HEK293T (cell line): ENCODE data around the gene KSR2.

ENCODE experiments used
- CTCF ChIA-PET: fragments of 350-600 bp; formaldehyde crosslinking; extraction: SDS; loops from one replicate; lab custom pipeline; 2021; ENCODE audit warnings: antibody characterized with exemption, inconsistent platforms; lab: Yijun Ruan, JAX
- POLR2A ChIA-PET: fragments of 350-600 bp; formaldehyde crosslinking; extraction: SDS; loops from one replicate; lab custom pipeline; 2020; ENCODE audit warnings: antibody characterized with exemption, inconsistent platforms; lab: Yijun Ruan, JAX
- DNase-seq: peaks from one replicate; pipeline ENCODE4 v3.0.0; 2012; ENCODE audit warnings: mixed read lengths; ENCODE audit errors: extremely low spot score
- ARNT ChIP-seq: fragments of 450-650 bp; IDR thresholded peaks from 2 replicates; pipeline ENCODE4 v1.6.1; 2017; ENCODE audit warnings: mild to moderate bottlenecking
- BHLHE40 ChIP-seq: fragments of 450-650 bp; IDR thresholded peaks from 2 replicates; pipeline ENCODE4 v1.6.1; 2016; ENCODE audit warnings: mild to moderate bottlenecking, moderate library complexity, borderline replicate concordance
- CTBP1 ChIP-seq: fragments of 450-650 bp; IDR thresholded peaks from 2 replicates; pipeline ENCODE4 v1.6.1; 2016; ENCODE audit warnings: borderline replicate concordance
- ELF4 ChIP-seq: fragments of 450-650 bp; IDR thresholded peaks from 2 replicates; pipeline ENCODE4 v1.6.1; 2017; ENCODE audit warnings: antibody characterized with exemption
- FOXA1 ChIP-seq: fragments of 450-650 bp; IDR thresholded peaks from 2 replicates; pipeline ENCODE4 v1.6.1; 2016; ENCODE audit warnings: mild to moderate bottlenecking
- FOXK2 ChIP-seq: fragments of 450-650 bp; IDR thresholded peaks from 2 replicates; pipeline ENCODE4 v1.6.1; 2016; ENCODE audit warnings: mild to moderate bottlenecking
- FOXM1 ChIP-seq: fragments of 450-650 bp; IDR thresholded peaks from 2 replicates; pipeline ENCODE4 v1.6.1; 2017; ENCODE audit warnings: mild to moderate bottlenecking, borderline replicate concordance
- HDGF ChIP-seq: fragments of 450-650 bp; IDR thresholded peaks from 2 replicates; pipeline ENCODE4 v1.6.1; 2017; ENCODE audit warnings: antibody characterized with exemption, borderline replicate concordance
- L3MBTL2 ChIP-seq: fragments of 450-650 bp; conservative IDR thresholded peaks from 2 replicates; pipeline ENCODE4 v1.6.1; 2016; ENCODE audit warnings: mild to moderate bottlenecking
- LEF1 ChIP-seq: fragments of 450-650 bp; IDR thresholded peaks from 2 replicates; pipeline ENCODE4 v1.6.1; 2017; ENCODE audit warnings: mild to moderate bottlenecking, borderline replicate concordance
- NFRKB ChIP-seq: fragments of 450-650 bp; IDR thresholded peaks from 2 replicates; pipeline ENCODE4 v1.6.1; 2016; ENCODE audit warnings: mild to moderate bottlenecking, moderate library complexity
- SP1 ChIP-seq: fragments of 450-650 bp; IDR thresholded peaks from 2 replicates; pipeline ENCODE4 v1.6.1; 2017
- SUZ12 ChIP-seq: fragments of 450-650 bp; IDR thresholded peaks from 2 replicates; pipeline ENCODE4 v1.6.1; 2016; ENCODE audit warnings: mild to moderate bottlenecking
- TARDBP ChIP-seq: fragments of 450-650 bp; IDR thresholded peaks from 2 replicates; pipeline ENCODE4 v1.6.1; 2016
- ZNF384 ChIP-seq: fragments of 450-650 bp; IDR thresholded peaks from 2 replicates; pipeline ENCODE4 v1.6.1; 2016
- TF ChIP-seq, protein P1 (sequence below): fragments of 450-650 bp; IDR thresholded peaks from 2 replicates; pipeline ENCODE4 v1.6.1; 2016

KSR2 gene

DNA sequence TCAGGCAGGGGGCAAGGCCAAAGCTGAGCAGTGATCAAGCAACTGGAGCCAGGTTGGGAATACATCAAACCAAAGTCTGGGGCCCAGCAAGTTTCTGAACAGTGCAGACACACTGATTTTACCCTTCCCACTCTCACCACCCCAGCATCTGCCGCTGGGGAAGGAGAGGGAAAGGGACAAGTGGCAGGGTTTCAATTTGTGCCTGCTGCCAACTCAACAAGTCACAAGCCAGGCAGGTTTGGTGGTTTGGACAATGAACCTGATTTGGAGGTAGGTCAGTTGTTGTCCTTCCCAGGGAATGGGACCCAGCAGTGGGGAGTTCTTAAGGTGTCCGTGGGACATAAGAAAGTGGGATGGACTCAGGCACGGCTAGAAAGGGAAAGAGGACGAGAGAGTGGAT lies 455.4 kb downstream of the KSR2 start:
- no peak for DNase-seq
- TF ChIP-seq TARDBP = no peak
- TF ChIP-seq, protein P1, sequence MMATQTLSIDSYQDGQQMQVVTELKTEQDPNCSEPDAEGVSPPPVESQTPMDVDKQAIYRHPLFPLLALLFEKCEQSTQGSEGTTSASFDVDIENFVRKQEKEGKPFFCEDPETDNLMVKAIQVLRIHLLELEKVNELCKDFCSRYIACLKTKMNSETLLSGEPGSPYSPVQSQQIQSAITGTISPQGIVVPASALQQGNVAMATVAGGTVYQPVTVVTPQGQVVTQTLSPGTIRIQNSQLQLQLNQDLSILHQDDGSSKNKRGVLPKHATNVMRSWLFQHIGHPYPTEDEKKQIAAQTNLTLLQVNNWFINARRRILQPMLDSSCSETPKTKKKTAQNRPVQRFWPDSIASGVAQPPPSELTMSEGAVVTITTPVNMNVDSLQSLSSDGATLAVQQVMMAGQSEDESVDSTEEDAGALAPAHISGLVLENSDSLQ = no peak
- TF ChIP-seq SUZ12 = no peak
- TF ChIP-seq SP1 = no peak
- no peak for TF ChIP-seq FOXM1
- no peak for TF ChIP-seq ZNF384
- no peak for TF ChIP-seq FOXA1
- TF ChIP-seq L3MBTL2 = no peak
- CTCF ChIA-PET = no interaction called here
- POLR2A ChIA-PET = no interaction called here

GRCh38 chr12:117508468-117508867 lies 460.3 kb downstream of the KSR2 start:
- no peak for TF ChIP-seq HDGF
- no peak for TF ChIP-seq FOXM1
- ChIA-PET CTCF (no interaction called here), POLR2A (no interaction called here)

DNA sequence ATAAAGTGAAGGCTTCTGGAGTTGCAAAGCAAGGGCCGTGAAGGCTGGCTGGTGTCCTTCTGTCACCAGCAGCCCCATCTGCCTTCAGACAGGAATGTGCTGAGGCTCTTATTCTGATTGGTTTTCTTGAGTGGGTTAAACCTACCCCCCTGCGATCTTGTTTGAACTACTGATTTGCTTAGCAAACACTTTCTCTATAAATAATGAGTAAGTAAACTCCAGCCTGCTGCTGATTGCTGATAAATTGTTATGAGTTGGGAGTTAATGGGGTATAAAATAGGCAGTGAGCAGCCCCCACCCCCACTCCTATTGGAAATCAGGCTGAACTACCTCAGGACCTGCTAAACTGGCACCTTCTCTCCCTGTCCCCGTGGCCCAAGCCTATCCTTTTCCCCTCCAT lies 461.2 kb downstream of the KSR2 start:
- POLR2A ChIA-PET = no interaction called here
- TF ChIP-seq SUZ12 (no peak), BHLHE40 (no peak), TARDBP (no peak), L3MBTL2 (no peak), ARNT (no peak), CTBP1 (no peak), NFRKB (no peak), LEF1 (no peak)
- TF ChIP-seq, protein P1 = no peak
- DNase-seq = no peak
- CTCF ChIA-PET = no interaction called here

More at GRCh38 chr12:117508468-117508867, 460.3 kb downstream of the KSR2 start:
- no peak for DNase-seq

DNA sequence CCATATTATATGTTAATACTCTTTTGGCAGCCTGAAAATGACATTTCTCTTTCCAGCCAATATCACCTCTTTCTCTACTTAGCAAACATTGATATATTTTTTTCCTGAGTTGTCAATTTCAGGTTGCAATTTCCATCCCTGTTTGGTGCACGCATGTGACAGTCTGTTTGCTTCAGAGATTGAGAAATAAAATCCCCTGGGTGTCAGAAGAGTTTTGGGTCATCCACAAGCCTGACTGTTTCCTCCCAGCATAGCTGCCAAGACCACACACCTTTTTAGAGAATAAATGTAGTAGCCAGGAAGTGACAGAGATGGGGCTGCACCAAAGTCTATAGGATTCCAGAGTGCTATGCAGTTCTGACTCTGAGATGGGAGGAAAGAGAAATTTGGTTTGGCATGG lies 462.5 kb downstream of the KSR2 start:
- CTCF ChIA-PET = no interaction called here
- POLR2A ChIA-PET = no interaction called here
- TF ChIP-seq HDGF (no peak), ELF4 (no peak), LEF1 (no peak), BHLHE40 (no peak), CTBP1 (no peak), L3MBTL2 (no peak), FOXK2 (no peak), ARNT (no peak), SP1 (no peak)
- no peak for DNase-seq

- CTCF ChIA-PET = no interaction called here
- no peak for DNase-seq
- no peak for TF ChIP-seq HDGF
- no peak for TF ChIP-seq L3MBTL2
- TF ChIP-seq BHLHE40 = no peak
- POLR2A ChIA-PET = no interaction called here
These were observed 466.2 kb downstream of the KSR2 start for GRCh38 chr12:117502633-117503032.

GRCh38 chr12:117502233-117502632 lies 466.6 kb downstream of the KSR2 start:
- POLR2A ChIA-PET = no interaction called here
- CTCF ChIA-PET = no interaction called here

DNA sequence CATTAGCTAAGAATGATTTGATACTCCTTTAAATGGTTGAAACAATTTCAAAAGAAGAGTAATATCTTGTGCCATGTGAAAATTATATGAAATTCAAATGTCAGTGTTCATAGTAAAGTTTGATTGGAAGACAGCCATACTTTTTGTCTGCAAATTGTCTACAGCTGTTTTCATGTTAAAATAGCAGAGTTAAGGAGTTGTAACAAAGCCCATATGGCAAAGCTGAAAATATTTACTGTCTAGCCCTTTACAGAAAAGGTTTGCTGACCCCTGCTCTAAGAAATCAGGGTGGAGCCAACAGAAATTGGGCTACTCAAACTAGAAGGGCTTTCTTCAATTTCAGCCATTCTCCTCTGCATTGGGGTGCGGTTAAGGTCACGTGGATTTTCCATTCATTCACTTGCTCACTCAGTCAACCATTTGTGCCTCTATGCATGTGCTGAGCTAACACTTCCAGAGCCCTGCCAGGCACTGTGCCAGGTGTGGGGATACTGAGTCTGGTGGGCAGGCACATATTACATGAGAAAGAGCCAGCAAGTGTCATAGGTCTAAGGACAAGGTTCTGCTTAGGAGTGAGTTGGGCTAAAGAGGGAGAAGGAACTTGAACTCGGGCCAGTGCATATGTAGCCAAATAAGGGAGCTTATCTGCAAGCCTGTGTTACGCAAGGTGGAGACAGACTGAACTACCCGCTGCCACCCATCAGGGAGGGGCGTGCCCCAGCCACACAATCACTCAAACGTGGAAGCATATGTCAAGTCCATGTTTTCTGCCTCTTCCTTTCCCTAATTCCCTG lies 467.5 kb downstream of the KSR2 start:
- CTCF ChIA-PET = no interaction called here
- no peak for DNase-seq
- POLR2A ChIA-PET = no interaction called here
- TF ChIP-seq FOXK2 (no peak), ARNT (no peak), ELF4 (no peak)

More at GRCh38 chr12:117502233-117502632, 466.6 kb downstream of the KSR2 start:
- DNase-seq = no peak
- TF ChIP-seq SP1 (no peak), NFRKB (no peak), BHLHE40 (no peak), L3MBTL2 (no peak), SUZ12 (no peak), FOXA1 (no peak), ELF4 (no peak), LEF1 (no peak), FOXK2 (no peak)

- DNase-seq = no peak
- POLR2A ChIA-PET = no interaction called here
- no peak for TF ChIP-seq NFRKB
- TF ChIP-seq FOXM1 = no peak
- no peak for TF ChIP-seq SP1
- no peak for TF ChIP-seq CTBP1
- TF ChIP-seq L3MBTL2 = no peak
- no peak for TF ChIP-seq HDGF
- TF ChIP-seq BHLHE40 = no peak
- TF ChIP-seq, protein P1 = no peak
- TF ChIP-seq ARNT = no peak
- TF ChIP-seq ZNF384 = no peak
- no peak for TF ChIP-seq SUZ12
- TF ChIP-seq LEF1 = no peak
- no peak for TF ChIP-seq ELF4
- no peak for TF ChIP-seq TARDBP
- TF ChIP-seq FOXK2 = no peak
- no peak for TF ChIP-seq FOXA1
- CTCF ChIA-PET = interaction anchor here (0.5 to 0.9 kb wide), 2 partner anchors 87 to 604 kb away, joined by 3 to 5 read pairs; no protein-coding TSS in a partner anchor
These were observed 468.9 kb downstream of the KSR2 start for GRCh38 chr12:117499759-117500485.
